GM19397 (cell line): ENCODE measurements around the gene FAM47E.
"Not testable (repeated sequence)": the region's sequence is repeated elsewhere in the genome, so short reads cannot be mapped to it uniquely, and the experiment has no call there.

Experiments used
- ATAC-seq: cut with Tn5 transposase; IDR thresholded peaks from one replicate; pipeline ENCODE4 v1.9.1; 2021; ENCODE audit warnings: mild to moderate bottlenecking, moderate library complexity; ENCODE audit not compliant: unreplicated experiment

The FAM47E gene

DNA sequence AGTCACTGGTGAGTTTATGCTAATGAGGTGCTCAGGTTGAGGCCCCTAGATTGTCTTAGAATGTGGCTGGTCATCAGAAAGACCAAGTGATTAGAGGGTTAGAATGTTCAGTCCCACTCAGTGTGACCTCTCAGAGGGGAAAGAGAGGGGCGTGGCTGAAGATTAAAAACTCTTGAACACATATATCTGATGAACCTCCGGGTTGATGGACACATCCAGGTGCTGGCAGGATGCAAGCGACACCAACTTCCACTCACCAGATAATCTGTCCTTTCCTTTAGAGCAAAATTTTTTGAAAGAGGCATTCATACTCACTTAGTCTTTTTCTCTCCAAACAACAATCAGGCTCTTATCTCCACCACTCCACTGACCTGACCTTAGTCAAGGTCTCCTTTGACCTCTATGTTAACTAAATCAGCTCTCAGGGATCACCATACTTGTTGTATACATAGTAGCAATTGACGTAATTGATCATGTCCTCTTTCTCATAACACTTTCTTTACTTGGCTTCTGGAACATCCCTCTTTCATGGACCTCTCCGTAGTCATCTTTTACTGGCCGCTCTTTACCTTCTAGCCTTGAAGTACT lies 14.2 kb downstream of the FAM47E start:
- ATAC-seq, result no peak

- no peak for ATAC-seq
These were observed 15.1 kb downstream of the FAM47E start for GRCh38 chr4:76266627-76267026.

- ATAC-seq, result no peak
These were observed 16.3 kb downstream of the FAM47E start for GRCh38 chr4:76267811-76268210.

DNA sequence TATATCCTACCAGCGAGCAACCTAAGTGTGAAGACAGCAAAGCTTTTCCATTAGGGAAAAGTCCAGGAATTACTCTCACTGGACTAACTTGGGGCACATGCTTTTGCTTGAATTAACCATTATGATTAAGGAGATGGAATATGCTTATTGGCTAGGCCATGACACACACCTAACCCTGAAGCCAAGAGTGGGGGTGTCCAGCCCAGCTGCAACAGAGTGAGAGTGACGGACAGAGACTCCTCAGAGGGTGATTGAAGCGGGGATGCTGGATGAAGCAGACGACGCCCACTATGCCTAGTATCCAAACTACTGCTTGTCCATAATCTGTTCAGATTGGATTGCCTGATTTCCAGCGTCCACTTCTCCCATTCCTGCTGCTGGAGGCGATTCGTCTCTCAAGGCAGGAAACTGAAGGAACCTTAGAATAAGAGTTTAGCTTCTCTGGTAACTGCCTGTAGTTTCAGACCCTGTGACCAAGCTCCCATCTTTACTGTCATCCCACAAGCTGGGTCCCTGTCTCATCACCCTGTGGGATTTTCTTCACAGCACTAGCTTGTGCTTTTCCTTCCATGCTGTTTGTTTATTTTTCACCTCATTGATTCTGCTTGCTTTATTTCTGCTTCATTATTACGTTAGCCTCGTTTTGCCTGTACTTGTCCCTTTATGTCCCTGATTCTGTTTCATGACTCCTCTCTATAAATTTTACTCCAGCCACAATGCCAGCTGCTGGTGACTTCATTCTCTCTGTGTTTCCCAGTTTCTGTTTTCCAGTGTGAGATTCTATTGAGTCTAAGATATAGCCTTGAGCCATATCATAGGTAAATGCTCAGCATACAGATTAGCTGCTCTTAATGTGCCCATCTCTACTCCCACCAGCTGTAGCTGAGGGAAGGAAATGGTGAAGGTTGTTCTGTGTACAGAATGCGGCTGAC lies 19.0 kb downstream of the FAM47E start:
- no peak for ATAC-seq

- ATAC-seq, result no peak
These were observed 19.7 kb downstream of the FAM47E start for GRCh38 chr4:76271248-76271647.

DNA sequence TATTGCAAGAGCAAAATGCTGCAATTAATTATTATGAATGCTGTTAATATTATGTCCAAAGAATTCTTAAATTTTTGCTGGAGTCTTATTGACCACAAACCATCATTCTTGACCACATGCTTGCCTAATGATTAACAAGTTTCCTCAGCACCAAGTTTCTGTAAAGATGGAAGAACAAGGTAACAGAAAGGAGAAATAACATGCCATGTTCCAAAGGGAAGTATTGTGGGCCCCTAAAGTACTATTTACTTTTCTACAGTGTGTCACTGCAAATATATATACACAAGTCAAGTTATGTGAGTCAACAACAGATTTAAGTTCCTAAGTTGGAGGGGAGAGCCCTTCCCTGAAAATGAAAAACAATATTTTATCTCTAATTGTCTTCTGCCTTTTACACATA lies 20.6 kb downstream of the FAM47E start:
- ATAC-seq, result no peak

GRCh38 chr4:76272582-76272981 lies 21.1 kb downstream of the FAM47E start:
- ATAC-seq, result no peak

GRCh38 chr4:76272999-76273398 lies 21.5 kb downstream of the FAM47E start:
- no peak for ATAC-seq

DNA sequence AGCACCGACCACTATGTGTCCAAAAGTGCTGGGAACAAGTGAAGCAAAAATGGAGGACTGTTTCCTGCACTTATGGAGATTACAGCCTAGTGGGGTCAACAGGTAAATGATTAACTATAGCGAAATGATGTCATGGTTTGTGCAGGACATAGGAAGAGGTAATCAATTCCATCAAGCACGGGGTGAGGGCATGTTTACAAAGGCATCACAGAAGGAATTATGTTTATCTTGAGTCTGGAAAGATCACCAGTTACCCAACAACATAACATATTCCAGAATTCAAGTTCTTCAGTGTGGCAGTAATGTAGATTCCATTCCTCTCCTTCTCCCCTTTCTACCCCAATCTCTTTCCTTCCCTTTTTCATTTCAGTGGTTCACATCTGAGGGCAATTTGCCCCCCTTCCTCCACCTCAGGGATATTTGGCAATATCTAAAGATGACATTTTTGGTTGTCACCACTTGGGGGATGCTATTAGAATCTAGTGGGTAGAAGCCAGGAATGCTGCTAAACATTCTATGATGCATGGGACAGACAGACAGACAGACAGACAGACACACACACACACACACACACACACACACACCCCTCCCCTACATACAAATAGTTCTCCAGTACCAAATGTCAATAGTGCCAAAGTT lies 24.1 kb downstream of the FAM47E start:
- ATAC-seq, result no peak

DNA sequence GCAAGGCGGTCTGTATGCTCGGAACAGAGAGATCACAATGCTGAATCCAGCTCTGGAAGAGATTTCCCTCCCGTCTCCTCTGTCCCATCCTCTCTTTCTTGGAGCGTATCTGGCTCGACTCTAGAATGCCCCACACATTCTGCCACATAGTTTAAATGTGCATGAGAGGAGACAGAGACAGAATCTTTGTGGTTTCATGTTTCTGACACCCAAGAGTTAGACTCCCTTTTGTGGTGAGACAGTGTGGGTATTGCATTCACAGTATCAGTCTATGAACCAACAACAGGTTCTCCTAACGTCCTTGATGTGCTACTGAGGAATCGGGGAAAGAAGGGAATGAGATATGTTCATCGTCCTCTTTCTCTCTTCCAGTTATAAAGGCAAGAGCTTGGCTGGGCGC lies 25.3 kb downstream of the FAM47E start:
- no peak for ATAC-seq

GRCh38 chr4:76277667-76278066 lies 26.1 kb downstream of the FAM47E start:
- no peak for ATAC-seq

DNA sequence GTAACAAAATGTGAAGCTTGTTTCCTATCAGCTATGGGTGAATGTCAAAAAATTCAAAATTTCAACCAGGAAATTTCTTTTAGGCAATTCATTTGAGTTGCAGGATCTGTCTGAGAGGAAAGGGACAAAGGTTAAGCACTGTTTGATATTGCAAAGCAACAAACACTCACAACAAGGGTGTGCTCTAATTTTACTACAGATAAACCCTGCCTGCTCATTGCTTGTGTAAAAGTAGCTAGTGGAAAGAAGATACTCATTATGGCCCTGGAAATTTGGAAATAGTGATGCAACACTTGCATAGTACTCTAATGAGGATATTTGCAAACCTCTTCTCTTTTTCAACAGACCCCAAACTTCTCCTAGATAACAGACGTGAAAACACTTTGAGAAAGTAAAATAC lies 27.1 kb downstream of the FAM47E start:
- no peak for ATAC-seq

DNA sequence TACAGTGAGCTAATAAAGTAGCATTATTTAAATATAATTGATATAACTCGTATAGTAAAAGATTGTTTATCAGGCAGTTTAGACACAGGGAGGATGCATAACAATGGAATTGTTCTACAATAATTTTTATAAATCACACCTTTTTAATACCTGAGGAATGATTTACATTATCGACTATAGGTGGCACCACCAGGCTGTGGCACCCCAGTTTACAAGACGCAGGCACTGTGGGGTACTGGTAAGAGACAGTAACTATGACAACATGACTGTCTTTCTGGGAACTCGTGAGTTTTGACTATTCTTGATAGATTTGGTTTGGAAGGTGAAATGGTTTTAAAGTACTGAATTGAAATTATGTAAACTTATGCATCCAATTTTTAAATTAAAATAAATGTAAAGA lies 27.9 kb downstream of the FAM47E start:
- no peak for ATAC-seq

- ATAC-seq, result no peak
These were observed 29.2 kb downstream of the FAM47E start for GRCh38 chr4:76280488-76281441.

- not testable (repeated sequence) for ATAC-seq
These were observed 30.1 kb downstream of the FAM47E start for GRCh38 chr4:76281594-76281993.

DNA sequence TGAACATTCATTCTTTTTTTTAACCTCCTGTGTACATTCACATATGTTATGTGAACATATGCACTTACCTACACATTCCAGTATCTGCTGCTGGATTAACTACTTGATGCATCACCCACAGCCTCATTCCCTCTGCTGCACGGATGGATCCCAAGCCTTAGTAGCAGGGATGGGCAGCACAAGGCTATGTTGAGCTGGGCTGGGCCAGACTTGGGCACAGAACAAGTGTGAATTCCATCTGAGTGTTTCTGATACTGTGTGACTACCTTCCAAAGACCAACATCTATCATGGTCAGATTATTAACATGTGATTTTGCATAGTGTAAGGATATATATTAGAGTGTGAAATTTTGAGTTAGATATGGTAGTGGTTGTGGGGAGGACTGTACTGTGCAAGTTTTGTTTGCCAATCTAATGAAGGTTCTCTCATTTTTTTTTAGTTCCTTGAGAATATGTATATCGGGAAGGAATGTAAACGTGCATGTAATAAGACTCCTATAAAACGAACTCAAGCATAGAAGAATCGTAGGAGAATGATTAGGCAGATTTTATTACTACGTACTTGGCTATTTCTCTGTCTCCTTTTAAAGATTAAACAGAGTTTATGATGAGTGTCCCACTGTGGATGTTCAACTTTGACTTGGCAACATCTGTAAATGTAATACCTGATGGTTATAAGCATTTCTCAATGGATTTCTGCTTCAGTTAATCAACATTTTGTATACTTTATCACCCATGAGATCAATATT lies 31.6 kb downstream of the FAM47E start:
- no peak for ATAC-seq

GRCh38 chr4:76283900-76284299 lies 32.4 kb downstream of the FAM47E start:
- ATAC-seq, result no peak

DNA sequence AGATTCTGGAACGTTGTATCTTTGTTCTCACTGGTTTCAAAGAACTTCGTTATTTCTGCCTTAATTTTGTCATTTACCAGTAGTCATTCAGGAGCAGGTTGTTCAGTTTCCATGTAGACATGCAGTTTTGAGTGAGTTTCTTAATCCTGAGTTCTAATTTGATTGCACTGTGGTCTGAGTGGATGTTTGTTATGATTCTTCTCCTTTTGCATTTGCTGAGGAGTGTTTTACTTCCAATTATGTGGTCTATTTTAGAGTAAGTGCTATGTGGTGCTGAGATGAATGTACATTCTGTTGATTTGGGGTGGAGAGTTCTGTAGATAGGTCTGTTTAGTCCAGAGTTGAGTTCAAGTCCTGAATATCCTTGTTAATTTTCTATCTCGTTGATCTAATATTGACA lies 36.3 kb downstream of the FAM47E start:
- ATAC-seq, result not testable (repeated sequence)

- ATAC-seq, result no peak
These were observed 41.2 kb downstream of the FAM47E start for GRCh38 chr4:76292730-76293129.

DNA sequence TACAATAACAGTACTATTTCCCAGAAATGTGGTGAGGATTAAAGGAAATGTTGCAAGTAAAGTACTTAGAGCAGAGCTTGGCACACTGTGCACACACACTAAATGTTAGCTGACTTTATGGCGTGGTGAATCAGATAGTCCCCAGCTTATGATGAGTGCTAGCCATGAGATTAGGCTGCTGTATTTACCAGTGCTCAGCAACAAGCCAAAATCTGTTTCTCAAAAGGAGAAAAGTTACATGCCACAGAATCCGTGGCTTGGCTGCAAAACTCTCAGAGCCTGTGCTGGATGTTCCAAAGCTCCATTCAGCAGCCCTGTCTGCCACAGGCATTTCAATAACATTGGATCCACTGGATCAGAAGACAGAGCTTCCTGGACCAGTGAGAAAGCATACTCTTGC lies 42.3 kb downstream of the FAM47E start:
- no peak for ATAC-seq
